Endothelial cell of umbilical vein (primary cell): Measurements from ENCODE around the gene EVA1A. TPM values are rescaled to one million over a fixed set of nuclear protein-coding genes. Genes with fewer than 3 reads are reported as not detected.

Source experiments
- BruUV-seq: library from RNA; stranded (reverse); fragments of 400-500 nt; replicated peaks from 2 replicates; lab custom pipeline; 2021; lab: Mats Ljungman, UMichigan
- CTCF ChIA-PET: fragments of 300-600, 350-600 bp; sonication (Branson Sonifier 250); formaldehyde crosslinking; loops from one replicate; lab custom pipeline; 2021; ENCODE audit warnings: antibody characterized with exemption, inconsistent platforms; lab: Charles Lee
- POLR2A ChIA-PET: fragments of 300-600, 350-600 bp; sonication (Branson Sonifier 250); formaldehyde crosslinking; loops from one replicate; lab custom pipeline; 2021; ENCODE audit warnings: antibody characterized with exemption, inconsistent platforms; lab: Charles Lee
- DNase-seq: peaks from one replicate; pipeline ENCODE4 v3.0.0-alpha.2; 2011; ENCODE audit warnings: low read depth, low spot score
- FAIRE-seq: peaks from 2 replicates; lab custom pipeline; 2011; peaks lifted over from hg19 to GRCh38; lab: Jason Lieb, UNC
- H2AFZ ChIP-seq: 2 replicates; pipeline ENCODE4 v1.6.0; 2012; ENCODE audit warnings: low read depth, low read length, control low read depth, inconsistent platforms
- H3K27ac ChIP-seq: 2 replicates; pipeline ENCODE4 v1.5.1; 2011; ENCODE audit warnings: low read depth, mild to moderate bottlenecking, control low read depth, low read length, moderate library complexity; ENCODE audit not compliant: insufficient read depth
- H3K27me3 ChIP-seq, 2 experiments: 2 replicates each; pipeline versions ENCODE4 v1.6.0 to v1.6.1; 2011; ENCODE audit warnings: low read length in 2 of 2, mixed read lengths in 1 of 2; ENCODE audit not compliant: control insufficient read depth in 2 of 2, insufficient read depth in 2 of 2
- H3K36me3 ChIP-seq, 2 experiments: 2 replicates in 1 of 2; 3 replicates in 1 of 2; pipeline ENCODE4 v1.5.1; 2011; ENCODE audit warnings: low read length in 2 of 2, mild to moderate bottlenecking in 1 of 2, moderate library complexity in 1 of 2; ENCODE audit not compliant: control insufficient read depth in 2 of 2, insufficient read depth in 2 of 2; ENCODE audit errors: extremely low read depth in 1 of 2
- H3K4me1 ChIP-seq: 3 replicates; pipeline ENCODE4 v1.5.1; 2011; ENCODE audit warnings: mild to moderate bottlenecking, low read length; ENCODE audit not compliant: control insufficient read depth, insufficient read depth; ENCODE audit errors: extremely low read depth
- H3K4me2 ChIP-seq: 2 replicates; pipeline ENCODE4 v1.6.1; 2011; ENCODE audit warnings: low read length, control low read depth, mixed read lengths; ENCODE audit not compliant: insufficient read depth
- H3K4me3 ChIP-seq, 3 experiments: fragments of 200-600 bp in 1 of 3; sonication (generic), shearing (Covaris generic) in 1 of 3; replicated peaks in 1 of 3; 2 replicates each; pipeline ENCODE4 v1.5.1; 2011 to 2016; ENCODE audit warnings: control low read depth in 3 of 3, low read length in 3 of 3, mild to moderate bottlenecking in 2 of 3, inconsistent platforms in 1 of 3, low read depth in 1 of 3, moderate library complexity in 1 of 3; ENCODE audit not compliant: insufficient read depth in 1 of 3
- H3K79me2 ChIP-seq: 2 replicates; pipeline ENCODE4 v1.6.0; 2012; ENCODE audit warnings: low read length, inconsistent platforms; ENCODE audit not compliant: control insufficient read depth, insufficient read depth
- H3K9ac ChIP-seq: replicated peaks from 2 replicates; pipeline ENCODE3; 2011; ENCODE audit warnings: low read length, control low read depth; ENCODE audit not compliant: insufficient read depth; ENCODE audit errors: extremely low read depth
- H3K9me1 ChIP-seq: replicated peaks from 3 replicates; pipeline ENCODE4 v1.6.0; 2011; ENCODE audit warnings: mild to moderate bottlenecking, low read length; ENCODE audit not compliant: control insufficient read depth, insufficient read depth; ENCODE audit errors: extremely low read depth
- H3K9me3 ChIP-seq: replicated peaks from 2 replicates; pipeline ENCODE4 v1.5.1; 2012; ENCODE audit warnings: low read length, inconsistent platforms; ENCODE audit not compliant: control insufficient read depth, insufficient read depth
- H4K20me1 ChIP-seq: replicated peaks from 2 replicates; pipeline ENCODE3; 2011; ENCODE audit warnings: mild to moderate bottlenecking, low read length; ENCODE audit not compliant: control insufficient read depth, insufficient read depth; ENCODE audit errors: extremely low read depth
- CTCF ChIP-seq, 2 donors: IDR thresholded peaks; 1 replicate in 1 of 2; 2 replicates in 1 of 2; pipeline ENCODE4 v1.5.1; 2011; ENCODE audit warnings: low read length in 2 of 2, mild to moderate bottlenecking in 2 of 2, moderate library complexity in 2 of 2, control low read depth in 1 of 2, inconsistent platforms in 1 of 2, low read depth in 1 of 2; ENCODE audit not compliant: insufficient read depth in 1 of 2; ENCODE audit errors: extremely low read depth in 1 of 2
- EZH2 ChIP-seq: IDR thresholded peaks from 2 replicates; pipeline ENCODE4 v1.6.1; 2012; ENCODE audit warnings: borderline replicate concordance, low read depth, mild to moderate bottlenecking, moderate library complexity, low read length, inconsistent platforms; ENCODE audit not compliant: severe bottlenecking
- FOS ChIP-seq: IDR thresholded peaks from 2 replicates; pipeline ENCODE4 v1.6.1; 2011; ENCODE audit warnings: mild to moderate bottlenecking, low read length, moderate library complexity, borderline replicate concordance; ENCODE audit not compliant: insufficient read depth
- GATA2 ChIP-seq: IDR thresholded peaks from 2 replicates; pipeline ENCODE4 v1.7.0; 2011; ENCODE audit warnings: low read depth, mild to moderate bottlenecking, moderate library complexity, mixed read lengths, low read length; ENCODE audit not compliant: insufficient read length, insufficient read depth
- JUN ChIP-seq: IDR thresholded peaks from 2 replicates; pipeline ENCODE4 v1.6.1; 2011; ENCODE audit warnings: borderline replicate concordance, low read depth; ENCODE audit not compliant: insufficient read length, insufficient read depth
- MAX ChIP-seq: IDR thresholded peaks from 2 replicates; pipeline ENCODE4 v1.6.1; 2011; ENCODE audit not compliant: insufficient read depth, insufficient read length
- MYC ChIP-seq: IDR thresholded peaks from one replicate; pipeline ENCODE4 v1.6.1; 2011; ENCODE audit warnings: mild to moderate bottlenecking, low read depth, low read length
- POLR2A ChIP-seq: IDR thresholded peaks from 2 replicates; pipeline ENCODE4 v1.6.1; 2012; ENCODE audit warnings: low read depth, mild to moderate bottlenecking, control low read depth, low read length
- POLR2AphosphoS5 ChIP-seq: IDR thresholded peaks from 2 replicates; pipeline ENCODE4 v1.6.1; 2012; ENCODE audit warnings: low read depth, mild to moderate bottlenecking, control low read depth, low read length, moderate library complexity; ENCODE audit not compliant: insufficient read depth
- dilution Hi-C: fragments of 300-500 bp; cut with MboI; formaldehyde crosslinking; loops from one replicate; pipeline ENCODE4 v1.15.0; 2019; ENCODE audit warnings: low sequenced_read_pairs; ENCODE audit not compliant: extremely low pct_ligation_motif_present
- intact Hi-C: fragments of 100-400 bp; cut with micrococcal nuclease; formaldehyde crosslinking; loops from one replicate; pipeline ENCODE4 v1.10.0; 2022
- polyA plus RNA-seq, 4 experiments: library from polyadenylated mRNA; depleted of rRNA in 3 of 4; stranded (reverse) in 3 of 4; unstranded in 1 of 4; fragments of >200 nt; gene quantifications; 2 replicates each; pipeline versions ENCODE4 v1.2.1 to v1.2.3, GENCODE V29; 2011 to 2012; ENCODE audit warnings: missing spikeins in 1 of 4
- total RNA-seq: library from RNA; stranded (reverse); gene quantifications from 2 replicates; pipeline ENCODE4 v1.2.3, GENCODE V29; 2021

EVA1A gene
- total and polyA plus RNA-seq, 2 donors (not counting 3 experiments of a cell fraction or from before 2014, with no cell fraction given), result 52.6 to 66.5 TPM

- Histone ChIP-seq H3K4me1 (no peaks in the 10 kb centered on the region), H3K79me2 (no peaks in the 10 kb centered on the region), H4K20me1 (no peaks in the 10 kb centered on the region), H3K27me3 (peaks cover 1 to 5% of the 10 kb centered on the region in 2 experiments), H2AFZ (no peak overlapping the region), H3K4me2 (no peak overlapping the region), H3K9me3 (no peaks in the 10 kb centered on the region), H3K9me1 (no peaks in the 10 kb centered on the region), H3K27ac (no peak overlapping the region), H3K36me3 (no peaks in the 10 kb centered on the region), H3K4me3 (no peak overlapping the region), H3K9ac (no peak overlapping the region)
- no TSS peak for BruUV-seq
- TF ChIP-seq CTCF (IDR thresholded peaks at IDR 0.05; ENCODE audit: extremely low read depth in 1 of 2, insufficient read depth in 1 of 2, low read depth in 1 of 2, low read length in 2 of 2) (no peak), POLR2AphosphoS5 (no peak), POLR2A (no peak)
- POLR2A ChIA-PET, result no interaction called here
- DNase-seq, result no peak
- intact Hi-C loops (no loop called here), dilution Hi-C loops (no loop called here)
- no peak for FAIRE-seq
- CTCF ChIA-PET, result interaction anchor here (1.0 kb wide), 2 partner anchors 12 to 90 kb away, joined by 3 to 4 read pairs; partner anchors contain the start of gene EVA1A
Measured at GRCh38 chr2:75573145-75573878, 12.6 kb upstream of the EVA1A start.

GRCh38 chr2:75571730-75572430 is 11.1 kb upstream of the EVA1A start:
- no peak overlapping the region for H2AFZ ChIP-seq
- no peaks in the 10 kb centered on the region for H4K20me1 ChIP-seq
- H3K9me1 ChIP-seq, result no peaks in the 10 kb centered on the region
- no peak overlapping the region for H3K9ac ChIP-seq
- no peak overlapping the region for H3K27ac ChIP-seq
- H3K9me3 ChIP-seq, result no peaks in the 10 kb centered on the region
- CTCF ChIA-PET, result interaction anchor here (1.2 kb wide), 1 partner anchor 69 kb away, joined by 3 read pairs; no protein-coding TSS in a partner anchor
- no peaks in the 10 kb centered on the region for H3K4me1 ChIP-seq
- no peak overlapping the region for H3K4me2 ChIP-seq
- no peaks in the 10 kb centered on the region for H3K36me3 ChIP-seq
- POLR2A ChIA-PET, result no interaction called here
- no peak for TF ChIP-seq JUN
- TF ChIP-seq EZH2, result no peak
- TF ChIP-seq POLR2AphosphoS5, result no peak
- no peak for TF ChIP-seq MYC
- no peak for TF ChIP-seq FOS
- TF ChIP-seq MAX, result no peak
- TF ChIP-seq CTCF (IDR thresholded peaks at IDR 0.05; ENCODE audit: extremely low read depth in 1 of 2, insufficient read depth in 1 of 2, low read depth in 1 of 2, low read length in 2 of 2), result no peak
- TF ChIP-seq POLR2A, result no peak
- TF ChIP-seq GATA2, result no peak
- peaks cover 1 to 5% of the 10 kb centered on the region in 2 experiments for H3K27me3 ChIP-seq
- H3K79me2 ChIP-seq, result no peaks in the 10 kb centered on the region
- DNase-seq (no peak), FAIRE-seq (no peak)
- H3K4me3 ChIP-seq, result no peak overlapping the region
- BruUV-seq, result no TSS peak
- dilution Hi-C loops, result no loop called here
- intact Hi-C loops, result no loop called here
